Fibroblast of the aortic adventitia (primary cell): ENCODE measurements around the gene PRMT5. TPM values are rescaled to one million over a fixed set of nuclear protein-coding genes. Genes with fewer than 3 reads are reported as not detected.

ENCODE experiments used
- DNase-seq: peaks from one replicate; pipeline ENCODE4 v3.0.0-alpha.2; 2010; ENCODE audit warnings: low read depth
- H3K4me3 ChIP-seq: 2 replicates; pipeline ENCODE4 v1.5.1; 2011; ENCODE audit warnings: low read depth, mild to moderate bottlenecking, control low read depth, low read length, moderate library complexity
- total RNA-seq: library from RNA; depleted of rRNA; stranded (reverse); fragments of >200 nt; gene quantifications from 2 replicates; pipeline ENCODE4 v1.2.3, GENCODE V29; 2012; ENCODE audit warnings: low replicate concordance
- TF ChIP-seq, protein P1 (sequence below): IDR thresholded peaks from 2 replicates; pipeline ENCODE4 v1.5.1; 2011; ENCODE audit warnings: mild to moderate bottlenecking, low read length, control low read depth, inconsistent platforms; ENCODE audit not compliant: insufficient read depth

The PRMT5 gene
- total RNA-seq, 1 donor: 53.5 TPM

DNA sequence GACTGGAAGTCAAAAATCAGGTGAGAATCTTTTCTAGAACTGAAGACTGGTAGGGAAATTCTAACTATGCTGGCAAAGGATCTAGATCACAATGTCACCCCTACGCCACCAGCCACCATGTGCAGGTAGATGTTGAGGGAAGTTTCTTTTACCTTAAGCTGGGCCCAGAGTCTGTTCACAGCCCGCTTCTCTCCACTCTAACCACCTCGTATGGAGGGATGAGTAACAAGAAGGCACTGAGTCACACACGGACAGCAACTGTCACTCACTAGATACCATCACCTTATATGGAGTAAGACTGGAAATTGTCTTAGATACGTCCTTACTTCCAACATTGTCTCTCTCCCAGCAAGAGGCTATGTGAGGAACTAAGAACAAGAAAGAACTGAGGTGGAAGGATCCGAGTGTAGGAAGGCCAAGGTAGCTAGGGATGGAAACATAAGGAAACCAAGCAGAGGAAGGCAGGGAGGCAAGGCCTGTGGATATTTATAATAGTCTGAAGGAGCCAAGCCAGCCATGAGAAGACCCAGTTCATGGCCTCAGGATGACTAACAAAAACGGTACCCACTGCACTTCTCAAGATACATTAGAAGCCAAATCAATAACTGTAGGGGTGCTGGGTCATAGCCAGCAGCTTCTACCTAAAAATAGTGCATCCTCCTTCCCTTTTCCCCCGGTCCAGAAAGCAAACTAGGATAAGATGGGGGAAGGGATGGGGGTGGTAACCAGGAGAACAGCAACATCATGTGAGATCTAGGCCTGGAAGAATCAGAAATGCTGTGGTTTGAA lies 30.7 kb downstream of the PRMT5 start:
- TF ChIP-seq, protein P1, sequence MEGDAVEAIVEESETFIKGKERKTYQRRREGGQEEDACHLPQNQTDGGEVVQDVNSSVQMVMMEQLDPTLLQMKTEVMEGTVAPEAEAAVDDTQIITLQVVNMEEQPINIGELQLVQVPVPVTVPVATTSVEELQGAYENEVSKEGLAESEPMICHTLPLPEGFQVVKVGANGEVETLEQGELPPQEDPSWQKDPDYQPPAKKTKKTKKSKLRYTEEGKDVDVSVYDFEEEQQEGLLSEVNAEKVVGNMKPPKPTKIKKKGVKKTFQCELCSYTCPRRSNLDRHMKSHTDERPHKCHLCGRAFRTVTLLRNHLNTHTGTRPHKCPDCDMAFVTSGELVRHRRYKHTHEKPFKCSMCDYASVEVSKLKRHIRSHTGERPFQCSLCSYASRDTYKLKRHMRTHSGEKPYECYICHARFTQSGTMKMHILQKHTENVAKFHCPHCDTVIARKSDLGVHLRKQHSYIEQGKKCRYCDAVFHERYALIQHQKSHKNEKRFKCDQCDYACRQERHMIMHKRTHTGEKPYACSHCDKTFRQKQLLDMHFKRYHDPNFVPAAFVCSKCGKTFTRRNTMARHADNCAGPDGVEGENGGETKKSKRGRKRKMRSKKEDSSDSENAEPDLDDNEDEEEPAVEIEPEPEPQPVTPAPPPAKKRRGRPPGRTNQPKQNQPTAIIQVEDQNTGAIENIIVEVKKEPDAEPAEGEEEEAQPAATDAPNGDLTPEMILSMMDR: no peak
- no peak overlapping the region for H3K4me3 ChIP-seq
- peak; percentile 23 for DNase-seq

DNA sequence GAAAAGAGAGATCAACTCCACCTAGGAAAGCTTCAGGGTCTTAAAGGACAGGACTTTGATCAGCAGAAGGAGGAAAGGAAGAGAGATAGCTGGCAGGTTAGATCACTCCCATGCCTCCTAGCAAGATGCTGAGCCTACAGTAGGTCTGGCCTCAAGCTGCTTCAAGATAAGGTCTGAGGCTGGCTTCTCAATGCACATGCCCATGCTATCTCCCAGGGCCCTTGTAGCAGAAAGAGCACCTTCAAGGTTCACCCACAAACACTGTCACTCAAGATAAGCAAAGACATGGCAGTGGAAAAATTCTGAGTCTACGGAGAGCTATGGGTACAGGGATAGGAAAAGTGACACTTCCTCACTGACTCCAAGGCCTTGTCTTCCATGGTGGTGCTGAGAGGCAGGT lies 31.8 kb downstream of the PRMT5 start:
- no peak for DNase-seq
- TF ChIP-seq, protein P1: no peak
- no peak overlapping the region for H3K4me3 ChIP-seq

DNA sequence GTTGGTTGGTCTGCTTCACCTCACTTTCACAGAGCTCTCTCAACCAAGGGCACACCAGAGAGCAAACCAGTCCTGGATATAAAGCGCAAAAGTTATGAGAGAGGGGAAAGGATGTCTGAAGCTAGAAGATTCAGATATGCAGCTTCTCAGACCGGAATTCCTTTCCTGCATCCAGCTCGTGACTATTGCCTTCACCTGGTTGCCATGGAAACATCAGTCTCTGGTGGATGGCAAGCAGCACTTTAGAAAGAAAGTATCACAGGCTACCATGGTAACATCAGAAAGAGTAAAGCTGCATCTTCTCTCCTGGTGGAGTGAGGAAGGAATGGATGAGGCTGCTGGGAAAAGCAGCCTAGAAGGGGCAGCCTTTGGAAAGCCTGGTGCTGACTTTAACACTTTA lies 32.4 kb downstream of the PRMT5 start:
- H3K4me3 ChIP-seq: no peak overlapping the region
- DNase-seq: no peak
- TF ChIP-seq, protein P1: no peak

DNA sequence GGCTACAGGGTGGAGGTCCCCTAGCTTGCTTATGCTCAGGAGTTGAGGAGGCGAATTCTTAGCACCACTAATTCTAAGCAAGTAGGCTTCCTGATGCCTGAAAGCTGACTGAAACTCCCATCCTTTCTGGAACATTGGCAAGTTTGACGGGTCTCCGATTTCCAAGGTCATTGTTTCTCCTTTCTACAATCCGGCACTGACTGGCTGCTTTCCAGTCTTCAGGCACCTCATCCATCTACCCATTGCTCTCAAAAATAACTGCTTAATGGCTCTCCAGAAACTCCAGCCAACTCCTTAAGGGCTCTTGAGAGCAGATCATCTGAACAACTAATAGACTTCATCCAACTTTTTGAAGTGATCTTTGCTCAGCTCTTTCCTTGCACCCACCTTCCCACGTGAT lies 32.8 kb downstream of the PRMT5 start:
- H3K4me3 ChIP-seq: no peak overlapping the region
- DNase-seq: no peak
- TF ChIP-seq, protein P1: no peak

DNA sequence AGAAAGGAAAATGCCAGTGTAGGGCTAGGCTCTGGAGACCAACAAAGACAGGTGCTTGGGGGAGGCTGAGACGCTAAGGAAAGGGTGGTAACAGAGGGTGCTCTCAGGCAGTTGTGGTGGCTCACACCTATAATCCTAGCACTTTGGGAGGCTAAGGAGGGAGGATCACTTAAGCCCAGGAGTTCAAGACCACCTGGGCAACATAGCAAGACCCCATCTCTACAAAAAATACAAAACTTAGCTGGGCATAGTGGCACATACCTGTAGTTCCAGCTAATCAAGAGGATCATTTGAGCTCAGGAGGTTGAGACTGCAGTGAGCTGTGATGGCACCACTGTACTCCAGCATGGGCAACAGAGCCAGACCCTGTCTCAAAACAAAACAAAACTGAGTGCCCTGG lies 33.8 kb downstream of the PRMT5 start:
- no peak for DNase-seq
- H3K4me3 ChIP-seq: no peak overlapping the region
- TF ChIP-seq, protein P1: no peak

DNA sequence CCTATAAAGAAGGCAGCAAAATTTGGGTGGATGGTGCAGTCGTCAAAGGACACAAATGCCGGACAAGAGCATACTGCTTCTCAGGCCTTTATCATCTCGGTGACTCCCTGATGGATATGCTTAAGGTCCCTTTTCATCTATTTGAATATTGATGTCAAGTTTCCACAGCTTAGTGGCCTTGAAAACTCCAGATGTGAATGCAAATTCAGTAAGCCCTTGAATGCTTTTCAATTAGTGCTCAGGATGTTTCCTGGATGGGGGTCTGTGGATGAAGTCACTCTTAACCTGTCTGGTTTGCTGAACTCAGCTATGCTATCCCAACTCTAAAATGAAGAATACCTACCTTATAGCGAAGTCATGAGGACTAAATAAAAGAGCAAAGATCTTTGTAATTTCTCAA lies 35.5 kb downstream of the PRMT5 start:
- no peak for DNase-seq
- TF ChIP-seq, protein P1: no peak
- no peak overlapping the region for H3K4me3 ChIP-seq

DNA sequence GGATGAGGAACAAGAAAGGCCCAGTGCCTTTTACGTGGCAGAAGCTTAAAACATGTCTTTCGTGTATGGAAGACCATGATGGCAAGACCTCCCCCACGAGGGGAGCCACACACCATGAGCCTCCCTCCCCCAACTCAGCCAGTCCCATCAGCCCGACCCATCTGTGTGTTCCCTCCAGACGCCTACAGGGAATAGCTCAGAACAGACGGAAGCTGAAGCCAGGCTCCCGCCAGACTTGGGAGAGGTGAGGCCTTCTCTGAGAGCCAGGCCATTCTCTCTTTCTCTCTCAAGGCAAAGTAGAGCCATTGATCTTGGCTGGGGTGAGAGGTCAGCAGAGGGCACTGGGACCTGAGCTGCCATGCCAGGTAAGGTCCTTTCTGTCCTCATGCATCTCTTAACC lies 36.7 kb downstream of the PRMT5 start:
- H3K4me3 ChIP-seq: no peak overlapping the region
- TF ChIP-seq, protein P1: no peak
- no peak for DNase-seq
